Tongue (tissue), 2 donors: ENCODE measurements around the gene CHAT. TPM values are rescaled to one million over a fixed set of nuclear protein-coding genes. Genes with fewer than 3 reads are reported as not detected.

Source experiments
- DNase-seq: peaks from one replicate; pipeline ENCODE4 v3.0.0-alpha.2; 2015
- total RNA-seq: library from RNA; depleted of rRNA; stranded (reverse); fragments of >200 nt; gene quantifications from one replicate; pipeline ENCODE4 v1.2.3, GENCODE V29; 2014

CHAT gene
- total RNA-seq, 1 donor from 2014 or later, result not detected

DNA sequence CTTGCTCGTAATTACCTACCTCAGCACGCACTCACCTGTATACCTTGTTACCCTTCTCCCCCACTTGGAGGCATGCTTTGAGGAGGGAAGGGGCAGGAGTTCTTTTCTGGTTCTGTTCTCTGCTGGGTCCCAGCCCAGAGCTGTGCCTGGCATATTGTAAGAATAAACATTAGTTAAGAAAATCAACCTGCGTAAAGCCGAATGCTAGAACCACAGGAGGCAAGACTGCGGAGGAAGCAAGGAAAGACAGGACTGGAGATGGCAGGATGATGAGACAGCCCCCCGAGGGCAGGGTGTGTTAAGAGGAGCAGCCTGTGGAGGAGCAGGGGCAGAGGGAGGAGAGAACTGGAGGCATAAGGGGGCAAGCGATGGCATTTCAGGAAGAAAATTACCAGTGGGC lies 75.1 kb downstream of the CHAT start:
- DNase-seq, result no peak

GRCh38 chr10:49689882-49690510 lies 76.2 kb downstream of the CHAT start:
- DNase-seq, result no peak

DNA sequence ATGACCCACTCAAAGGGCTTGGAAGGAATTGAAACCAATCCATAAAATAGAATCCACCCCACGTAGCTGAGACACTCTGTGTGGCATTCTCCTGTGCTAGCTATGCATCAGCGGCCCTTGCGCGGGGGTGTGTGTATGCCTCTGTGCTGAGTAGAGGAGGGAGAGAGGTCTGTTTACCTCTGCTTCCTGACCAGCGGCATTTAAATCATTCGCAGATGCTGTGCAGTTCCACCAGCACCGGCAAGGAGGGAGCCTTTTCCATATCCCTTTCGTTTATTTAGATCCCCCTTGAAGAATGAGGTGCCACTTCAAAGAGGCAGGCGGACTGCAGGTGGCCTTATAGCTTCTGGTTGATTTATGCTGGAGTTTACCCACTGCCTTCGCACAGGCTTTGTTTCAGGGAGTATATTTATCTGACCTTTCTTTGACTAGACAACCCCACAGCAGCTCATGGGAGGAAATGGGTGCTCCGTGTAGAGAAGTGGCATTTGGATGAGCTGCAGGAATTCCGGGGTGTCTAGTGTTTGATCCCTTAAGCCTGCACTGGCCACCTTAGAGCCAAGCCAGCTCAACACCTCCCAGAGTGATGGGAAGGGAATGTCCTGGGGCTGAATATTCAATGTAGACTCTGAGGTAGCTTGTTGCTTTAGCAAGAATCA lies 77.0 kb downstream of the CHAT start:
- DNase-seq, result no peak

DNA sequence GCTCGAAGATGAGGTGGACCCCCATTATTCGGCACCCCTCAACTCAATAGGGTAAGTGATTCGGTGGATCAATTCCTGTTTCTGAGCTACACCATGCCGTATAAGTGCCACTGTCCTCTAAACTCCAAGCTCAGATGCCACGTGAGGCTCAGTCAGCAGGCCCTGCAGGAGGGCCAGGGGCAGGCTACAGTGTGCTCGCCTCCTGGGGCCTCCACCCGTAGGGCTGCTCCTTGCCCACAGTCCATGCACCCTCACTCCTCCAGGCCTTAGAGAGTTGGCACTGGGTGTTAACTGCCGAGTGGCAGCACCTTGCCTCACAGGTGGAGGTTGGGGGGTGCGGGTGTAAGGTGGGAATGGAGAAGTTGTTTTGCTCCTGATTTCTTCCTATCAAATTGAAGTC lies 77.8 kb downstream of the CHAT start:
- DNase-seq, result no peak

DNA sequence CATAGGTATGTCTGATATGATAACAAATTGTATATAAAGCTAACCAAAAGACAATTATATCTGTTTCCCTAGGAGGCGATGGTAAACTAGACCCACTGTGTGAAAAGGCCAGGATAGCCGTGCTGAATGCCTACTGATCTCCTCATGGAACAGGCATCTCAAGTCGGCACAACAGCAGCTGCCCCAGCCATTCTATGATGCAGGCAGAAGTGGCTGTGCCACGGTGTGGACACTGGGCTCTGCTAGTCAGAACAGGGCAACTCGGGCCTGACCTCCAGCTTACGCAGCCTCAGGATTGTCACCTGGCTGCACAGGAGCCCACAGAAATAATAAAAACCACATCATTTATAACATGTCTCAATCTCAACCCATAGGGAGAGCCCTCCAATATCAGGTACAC lies 80.6 kb downstream of the CHAT start:
- DNase-seq, result no peak

GRCh38 chr10:49696311-49696710 lies 82.5 kb downstream of the CHAT start:
- DNase-seq, result no peak

DNA sequence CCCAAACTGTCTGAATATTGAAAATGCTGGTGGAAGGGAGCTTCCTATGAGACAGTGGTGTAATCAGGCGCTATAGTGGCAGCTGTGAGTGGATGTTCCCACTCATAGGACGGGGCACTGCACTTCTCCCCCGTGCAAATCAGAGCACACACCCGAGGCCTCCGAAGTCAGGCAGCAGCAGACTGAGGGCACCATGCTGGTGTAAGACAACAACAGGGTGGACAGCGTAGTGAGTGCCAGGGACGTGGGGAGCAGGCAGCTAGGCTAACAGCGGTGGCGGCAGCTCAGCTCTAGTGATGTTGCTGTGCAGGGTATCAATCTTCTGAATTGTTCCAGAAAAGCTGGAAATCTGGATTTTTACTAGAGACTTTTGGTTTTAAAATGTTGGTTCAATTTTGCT lies 84.8 kb downstream of the CHAT start:
- no peak for DNase-seq

DNA sequence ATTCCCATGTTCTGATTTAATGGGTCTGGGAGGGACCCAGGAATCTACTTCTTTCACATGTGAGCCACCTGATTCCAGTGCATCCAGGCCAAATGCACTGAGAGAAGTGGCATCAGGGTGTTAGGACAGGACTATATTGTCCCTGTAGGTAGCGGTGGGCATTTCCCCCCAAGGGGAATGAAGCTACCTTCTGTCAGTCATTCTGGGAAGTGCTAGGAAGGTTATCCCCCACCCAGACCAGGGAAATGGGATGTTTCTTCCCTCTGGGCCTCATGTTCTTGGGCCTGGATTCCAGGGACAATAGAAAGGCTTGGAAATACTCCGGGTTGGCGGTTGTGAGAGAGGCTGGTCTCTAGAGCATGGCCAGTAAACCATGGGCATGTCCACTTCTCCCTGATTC lies 86.4 kb downstream of the CHAT start:
- DNase-seq, result no peak

GRCh38 chr10:49700997-49701396 lies 87.2 kb downstream of the CHAT start:
- DNase-seq, result no peak

- no peak for DNase-seq
These were observed 93.7 kb downstream of the CHAT start for GRCh38 chr10:49707585-49707984.

GRCh38 chr10:49709934-49710333 lies 96.1 kb downstream of the CHAT start:
- no peak for DNase-seq

DNA sequence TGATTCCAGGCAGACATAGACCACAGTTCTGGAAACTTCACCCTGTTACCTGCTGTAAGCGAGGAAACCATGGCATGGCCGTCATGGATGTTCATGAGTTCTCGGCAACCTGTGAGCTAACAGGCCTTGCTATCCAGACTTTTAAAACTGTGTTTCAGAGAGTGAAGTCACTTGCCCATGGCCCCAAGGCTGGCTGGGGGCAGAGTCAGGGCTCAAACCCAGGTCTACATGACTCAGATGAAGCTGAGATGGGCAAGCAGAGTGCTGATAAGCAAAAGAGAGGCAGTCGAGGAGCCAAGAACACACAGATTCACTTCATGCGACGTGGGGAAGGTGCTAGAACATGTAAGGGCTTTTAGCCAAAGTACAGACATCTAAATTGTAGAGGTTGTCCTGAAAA lies 97.1 kb downstream of the CHAT start:
- DNase-seq, result no peak

- no peak for DNase-seq
These were observed 97.6 kb downstream of the CHAT start for GRCh38 chr10:49711481-49711880.

- no peak for DNase-seq
These were observed 99.4 kb downstream of the CHAT start for GRCh38 chr10:49713266-49713665.

Other genes with a start within 250 kb of the CHAT start
- not detected for gene DRGX, start 217.9 kb upstream of the CHAT start, total RNA-seq
- gene ERCC6, start 74.9 kb upstream of the CHAT start, total RNA-seq, result 17.8 TPM
- 0.31 TPM for gene SLC18A3, start 3.7 kb upstream of the CHAT start, total RNA-seq
- not detected for gene C10orf53, start 65.6 kb downstream of the CHAT start, total RNA-seq
- 1.4 TPM for gene OGDHL, start 148.3 kb downstream of the CHAT start, total RNA-seq